GM19455 (cell line): ENCODE data around the gene EP400.

Experiments used
- ATAC-seq: cut with Tn5 transposase; IDR thresholded peaks from one replicate; pipeline ENCODE4 v1.9.1; 2021; ENCODE audit not compliant: unreplicated experiment

EP400 gene

DNA sequence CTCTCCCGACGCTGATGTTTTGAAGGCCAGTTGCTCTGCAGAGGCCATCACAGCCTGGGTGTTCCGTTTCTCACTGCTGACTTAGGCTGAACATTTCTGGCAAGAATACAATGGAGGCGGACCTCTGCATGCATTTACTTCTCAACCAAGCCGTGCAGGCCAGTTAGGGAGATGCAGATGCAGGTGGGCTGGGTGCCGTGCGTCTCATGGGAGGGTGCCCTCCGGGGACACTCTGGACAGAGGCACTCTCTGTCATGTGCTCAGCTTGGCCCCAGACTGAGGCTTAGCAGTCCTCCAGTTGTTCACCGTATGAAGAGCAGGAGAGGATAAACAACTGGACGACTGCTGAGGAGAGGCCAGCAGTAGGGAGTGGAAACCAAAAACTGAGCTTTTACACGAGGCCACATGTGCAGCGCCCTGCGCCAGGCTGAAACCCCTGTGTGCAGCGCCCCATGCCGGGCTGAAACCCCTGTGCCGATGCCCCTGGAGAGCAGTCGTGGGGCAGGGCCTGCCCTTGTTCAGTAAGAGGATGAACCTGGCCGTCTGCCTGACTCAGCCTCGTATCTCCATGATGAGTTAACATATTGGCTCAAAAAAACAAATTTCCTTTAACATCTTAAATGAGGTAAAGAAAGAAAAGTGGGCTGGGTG is 162.0 kb downstream of the EP400 start:
- ATAC-seq: no peak

GRCh38 chr12:132114667-132115066 is 164.9 kb downstream of the EP400 start:
- no peak for ATAC-seq

GRCh38 chr12:132115500-132115899 is 165.8 kb downstream of the EP400 start:
- no peak for ATAC-seq

- ATAC-seq: no peak
Observed at GRCh38 chr12:132116709-132117557, 167.2 kb downstream of the EP400 start.

DNA sequence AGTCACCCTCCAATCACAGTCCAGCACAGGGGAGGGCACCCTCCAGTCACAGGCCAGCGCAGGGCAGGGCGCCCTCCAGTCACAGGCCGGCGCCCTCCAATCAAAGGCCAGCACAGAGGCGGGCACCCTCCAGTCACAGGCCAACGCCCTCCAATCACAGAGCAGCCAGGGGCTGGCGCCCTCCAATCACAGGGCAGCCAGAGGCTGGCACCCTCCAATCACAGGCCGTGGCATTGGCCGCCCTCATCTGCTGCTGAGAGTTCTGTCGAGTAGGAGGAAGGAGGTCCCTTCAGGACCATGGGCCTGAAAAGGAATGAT is 167.8 kb downstream of the EP400 start:
- no peak for ATAC-seq

DNA sequence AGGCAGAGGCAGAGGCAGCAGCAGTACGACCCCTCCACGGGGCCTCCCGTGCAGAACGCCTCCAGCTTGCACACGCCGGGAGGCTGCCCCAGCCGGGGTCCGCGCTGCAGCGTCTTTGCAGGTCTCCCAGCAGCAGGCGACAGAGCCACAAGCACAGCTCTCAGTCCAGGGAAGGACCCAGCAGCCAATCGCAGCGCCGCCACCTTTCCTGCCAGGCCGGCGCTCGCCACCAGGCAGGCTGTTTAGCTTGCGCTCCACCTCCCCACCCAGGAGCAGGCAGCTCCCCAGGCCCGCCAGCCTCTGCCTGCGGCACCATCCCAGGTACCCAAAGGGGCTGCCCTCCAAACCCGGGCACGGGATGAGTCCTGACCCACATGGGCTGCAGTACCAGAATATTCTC is 169.1 kb downstream of the EP400 start:
- ATAC-seq: no peak

- ATAC-seq: no peak
Observed at GRCh38 chr12:132121283-132121682, 171.5 kb downstream of the EP400 start.

- ATAC-seq: no peak
Observed at GRCh38 chr12:132123970-132124765, 174.4 kb downstream of the EP400 start.

DNA sequence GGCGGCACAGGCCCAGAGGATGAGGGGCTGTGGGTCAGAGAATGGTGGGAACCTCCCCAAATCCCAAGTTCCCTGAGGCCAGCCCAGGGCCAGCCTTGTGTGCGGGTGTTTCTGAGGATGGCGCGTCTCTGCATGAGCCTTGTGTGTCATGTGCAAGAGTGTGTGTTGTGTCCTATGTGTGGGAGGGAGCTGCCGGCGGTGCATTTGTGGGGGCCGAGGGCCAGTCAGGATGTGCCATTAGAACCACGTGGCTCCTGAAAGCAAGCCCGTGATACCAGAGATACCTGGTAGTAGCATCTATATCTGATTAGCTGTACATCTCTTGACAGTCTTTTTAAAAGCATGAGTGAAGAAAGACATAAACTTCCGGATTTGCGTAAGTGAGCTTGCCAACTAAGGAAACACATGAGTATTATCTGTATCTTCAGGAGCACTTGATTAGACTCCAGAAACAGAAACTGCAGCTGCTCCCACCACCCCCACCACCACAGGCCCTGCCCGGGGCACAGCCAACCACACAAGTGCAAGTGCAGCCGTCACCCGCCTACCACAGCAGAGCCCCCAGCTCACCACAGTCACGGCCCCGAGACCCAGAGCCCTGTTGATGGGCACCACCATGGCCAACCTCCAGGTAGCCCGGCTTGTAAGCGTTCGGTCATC is 175.2 kb downstream of the EP400 start:
- no peak for ATAC-seq

- ATAC-seq: no peak
Observed at GRCh38 chr12:132125736-132126135, 176.0 kb downstream of the EP400 start.

DNA sequence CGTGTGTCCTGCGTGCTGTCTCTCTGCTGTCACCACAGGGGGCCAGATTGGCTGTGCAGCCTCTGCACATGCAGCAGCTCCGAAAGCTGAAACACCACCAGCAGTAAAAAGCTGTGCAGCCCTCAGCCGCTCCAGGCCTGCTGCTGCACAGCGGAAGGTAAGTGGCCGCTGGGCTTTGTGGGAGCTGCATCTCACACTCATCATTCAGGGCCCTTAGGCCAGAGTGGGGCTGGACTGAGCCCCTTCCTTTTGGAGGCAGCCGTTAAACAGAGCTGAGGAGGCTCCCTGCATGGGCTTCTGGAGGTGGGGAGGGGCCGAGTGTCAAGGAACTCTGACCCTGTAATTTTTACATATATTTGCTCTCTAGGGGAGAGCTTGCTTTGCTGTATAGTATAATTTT is 177.3 kb downstream of the EP400 start:
- no peak for ATAC-seq

DNA sequence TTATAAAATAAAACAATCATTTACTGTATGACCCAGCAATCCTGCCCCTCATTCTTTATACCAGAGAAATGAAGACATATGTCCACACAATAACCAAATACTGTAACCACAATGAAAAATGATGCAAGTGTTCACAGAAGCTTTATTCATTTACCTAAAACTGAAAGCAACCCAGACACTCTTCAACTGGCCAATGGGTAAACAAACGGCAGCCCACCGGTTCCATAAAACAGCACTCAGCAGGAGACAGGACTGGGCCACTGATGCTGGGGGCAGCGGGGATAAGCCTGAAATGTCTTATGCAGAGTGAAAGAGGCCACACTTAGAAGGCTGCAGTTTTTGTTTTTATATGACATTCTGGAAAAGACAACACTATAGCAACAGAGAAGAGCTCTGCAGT is 179.3 kb downstream of the EP400 start:
- no peak for ATAC-seq

DNA sequence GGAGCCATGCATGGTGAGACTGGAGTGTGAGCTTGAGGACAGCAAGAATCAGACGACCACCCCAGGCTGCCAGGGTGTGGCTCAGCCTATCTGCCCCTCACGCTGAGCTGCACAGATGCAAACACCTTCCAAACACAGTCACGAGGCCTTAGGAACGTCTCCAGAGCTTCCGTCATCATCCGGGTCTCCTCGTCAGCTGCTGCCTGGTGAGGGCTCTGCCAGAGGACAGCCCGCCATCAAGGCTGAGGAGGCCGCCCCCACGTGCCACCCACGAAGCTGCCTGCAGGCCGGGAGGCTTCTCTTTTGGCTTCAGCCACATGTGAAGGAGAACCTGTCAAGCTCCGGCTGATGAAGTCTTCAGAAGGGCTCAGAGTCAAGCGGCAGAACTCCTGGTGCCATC is 180.9 kb downstream of the EP400 start:
- no peak for ATAC-seq
